Activated gamma-delta T cell treated with Interleukin-2 at 50 U/mL for 16 hours (primary cell): ENCODE measurements around the gene MCM6.

Experiments used
- DNase-seq: peaks from one replicate; pipeline ENCODE4 v3.0.0-alpha.2; 2020

The MCM6 gene

GRCh38 chr2:135862718-135863117 is 13.5 kb downstream of the MCM6 start:
- no peak for DNase-seq

- DNase-seq, result no peak
Observed at GRCh38 chr2:135853401-135853800, 22.8 kb downstream of the MCM6 start.

- no peak for DNase-seq
Observed at GRCh38 chr2:135851858-135852257, 24.4 kb downstream of the MCM6 start.

- DNase-seq, result no peak
Observed at GRCh38 chr2:135850892-135851668, 25.2 kb downstream of the MCM6 start.

- DNase-seq, result no peak
Observed at GRCh38 chr2:135849087-135849486, 27.2 kb downstream of the MCM6 start.

- DNase-seq, result no peak
Observed at GRCh38 chr2:135845997-135846396, 30.2 kb downstream of the MCM6 start.

- DNase-seq, result no peak
Observed at GRCh38 chr2:135845257-135845656, 31.0 kb downstream of the MCM6 start.

- DNase-seq, result no peak
Observed at GRCh38 chr2:135844301-135844895, 31.8 kb downstream of the MCM6 start.

- no peak for DNase-seq
Observed at GRCh38 chr2:135843671-135844070, 32.6 kb downstream of the MCM6 start.

- DNase-seq, result no peak
Observed at GRCh38 chr2:135840601-135841000, 35.6 kb downstream of the MCM6 start.

GRCh38 chr2:135839713-135840112 is 36.5 kb downstream of the MCM6 start:
- DNase-seq, result no peak

- no peak for DNase-seq
Observed at GRCh38 chr2:135838502-135838901, 37.7 kb downstream of the MCM6 start.

- DNase-seq, result no peak
Observed at GRCh38 chr2:135836596-135837270, 39.5 kb downstream of the MCM6 start, which contains the start of gene LCT. Gene LCT, minus strand, starts transcription at chr2:135837184. Its CDS starts 15 bp downstream, at chr2:135837169.

GRCh38 chr2:135832891-135833290 is 43.4 kb downstream of the MCM6 start:
- DNase-seq, result no peak

GRCh38 chr2:135831180-135831812 is 44.9 kb downstream of the MCM6 start:
- DNase-seq, result no peak

GRCh38 chr2:135829378-135830135 is 46.7 kb downstream of the MCM6 start:
- no peak for DNase-seq

- DNase-seq, result no peak
Observed at GRCh38 chr2:135826544-135826943, 49.7 kb downstream of the MCM6 start.

- no peak for DNase-seq
Observed at GRCh38 chr2:135825550-135826176, 50.6 kb downstream of the MCM6 start.

GRCh38 chr2:135825131-135825530 is 51.1 kb downstream of the MCM6 start:
- no peak for DNase-seq

- DNase-seq, result no peak
Observed at GRCh38 chr2:135822855-135823254, 53.4 kb downstream of the MCM6 start.

- no peak for DNase-seq
Observed at GRCh38 chr2:135821190-135821589, 55.1 kb downstream of the MCM6 start.

- DNase-seq, result peak; percentile 73
Observed at GRCh38 chr2:135820003-135820618, 56.1 kb downstream of the MCM6 start.
